ENCODE measurements around the gene CKS2.
"Not testable (repeated sequence)": the region's sequence is repeated elsewhere in the genome, so short reads cannot be mapped to it uniquely, and the experiment has no call there.

The CKS2 gene

GRCh38 chr9:89310475-89311345 is at the start of gene CKS2:
TSS of gene CKS2 (plus strand) at chr9:89311195. CDS start at chr9:89311293, 98 bp downstream.
- DNase-seq = peak; percentile 98

- DNase-seq = no peak
These were observed 37.3 kb upstream of the CKS2 start for GRCh38 chr9:89273528-89274279.

GRCh38 chr9:89274838-89275237 is 36.2 kb upstream of the CKS2 start:
- no peak for DNase-seq

GRCh38 chr9:89276040-89276439 is 35.0 kb upstream of the CKS2 start:
- not testable (repeated sequence) for DNase-seq

GRCh38 chr9:89277043-89277442 is 34.0 kb upstream of the CKS2 start:
- no peak for DNase-seq

- DNase-seq = no peak
These were observed 33.5 kb upstream of the CKS2 start for GRCh38 chr9:89277454-89277853.

- no peak for DNase-seq
These were observed 32.4 kb upstream of the CKS2 start for GRCh38 chr9:89278551-89278950.

GRCh38 chr9:89278997-89279739 is 31.8 kb upstream of the CKS2 start:
- peak; percentile 61 for DNase-seq

- DNase-seq = no peak
These were observed 29.9 kb upstream of the CKS2 start for GRCh38 chr9:89281106-89281505.

- not testable (repeated sequence) for DNase-seq
These were observed 28.6 kb upstream of the CKS2 start for GRCh38 chr9:89282248-89282968.

- no peak for DNase-seq
These were observed 26.9 kb upstream of the CKS2 start for GRCh38 chr9:89284076-89284475.

GRCh38 chr9:89291741-89292140 is 19.3 kb upstream of the CKS2 start:
- no peak for DNase-seq

- DNase-seq = no peak
These were observed 18.0 kb upstream of the CKS2 start for GRCh38 chr9:89293014-89293413.

- DNase-seq = no peak
These were observed 15.6 kb upstream of the CKS2 start for GRCh38 chr9:89295400-89295799.

- DNase-seq = not testable (repeated sequence)
These were observed 9.0 kb upstream of the CKS2 start for GRCh38 chr9:89301996-89302395.

GRCh38 chr9:89304020-89304833 is 6.8 kb upstream of the CKS2 start:
- DNase-seq = no peak

GRCh38 chr9:89304834-89305188 is 6.2 kb upstream of the CKS2 start:
- DNase-seq = no peak

GRCh38 chr9:89305868-89306267 is 5.1 kb upstream of the CKS2 start:
- no peak for DNase-seq

GRCh38 chr9:89309166-89309565 is 1.8 kb upstream of the CKS2 start:
- DNase-seq = no peak

- no peak for DNase-seq
These were observed 1.2 kb upstream of the CKS2 start for GRCh38 chr9:89309608-89310474.

All from NCI-H1694 (cell line).